ENCODE results near the gene ZNF674. TPM values are rescaled to one million over a fixed set of nuclear protein-coding genes. Genes with fewer than 3 reads are reported as not detected.
"Not testable (repeated sequence)": the region's sequence is repeated elsewhere in the genome, so short reads cannot be mapped to it uniquely, and the experiment has no call there.

ZNF674 gene
- total and polyA plus RNA-seq, 10 of the 15 experiments (the other 5 are each of a cell fraction or from before 2014, with no cell fraction given) = 1.0 to 3.7 (median 1.8) TPM

DNA sequence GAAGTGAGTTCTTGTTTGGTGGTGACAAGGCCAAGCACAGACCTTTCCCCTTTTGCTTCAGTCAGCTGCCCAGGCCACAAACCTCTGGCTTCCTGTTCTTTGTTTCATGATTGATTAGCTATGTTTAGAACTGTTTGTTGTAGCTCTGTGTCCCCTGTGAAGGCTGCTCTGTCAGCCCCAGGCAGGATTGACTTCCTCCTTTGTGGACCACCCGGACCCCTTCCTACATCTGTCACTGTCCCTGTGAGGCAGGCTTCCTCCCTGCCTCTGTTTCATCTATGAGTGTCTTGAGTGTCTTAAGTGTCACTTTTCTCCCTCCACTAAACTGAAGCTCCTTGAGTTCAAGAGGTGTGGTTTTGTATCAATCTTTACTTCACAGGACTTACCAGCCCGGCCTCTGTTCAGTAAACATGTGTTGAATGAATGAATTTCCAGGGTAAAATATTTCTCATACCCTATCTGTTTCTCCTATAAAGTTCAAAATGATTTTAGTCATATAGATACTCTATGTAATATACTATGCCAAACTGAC, 83.5 kb downstream of the ZNF674 start (continued):
- TF ChIP-seq, protein P1, sequence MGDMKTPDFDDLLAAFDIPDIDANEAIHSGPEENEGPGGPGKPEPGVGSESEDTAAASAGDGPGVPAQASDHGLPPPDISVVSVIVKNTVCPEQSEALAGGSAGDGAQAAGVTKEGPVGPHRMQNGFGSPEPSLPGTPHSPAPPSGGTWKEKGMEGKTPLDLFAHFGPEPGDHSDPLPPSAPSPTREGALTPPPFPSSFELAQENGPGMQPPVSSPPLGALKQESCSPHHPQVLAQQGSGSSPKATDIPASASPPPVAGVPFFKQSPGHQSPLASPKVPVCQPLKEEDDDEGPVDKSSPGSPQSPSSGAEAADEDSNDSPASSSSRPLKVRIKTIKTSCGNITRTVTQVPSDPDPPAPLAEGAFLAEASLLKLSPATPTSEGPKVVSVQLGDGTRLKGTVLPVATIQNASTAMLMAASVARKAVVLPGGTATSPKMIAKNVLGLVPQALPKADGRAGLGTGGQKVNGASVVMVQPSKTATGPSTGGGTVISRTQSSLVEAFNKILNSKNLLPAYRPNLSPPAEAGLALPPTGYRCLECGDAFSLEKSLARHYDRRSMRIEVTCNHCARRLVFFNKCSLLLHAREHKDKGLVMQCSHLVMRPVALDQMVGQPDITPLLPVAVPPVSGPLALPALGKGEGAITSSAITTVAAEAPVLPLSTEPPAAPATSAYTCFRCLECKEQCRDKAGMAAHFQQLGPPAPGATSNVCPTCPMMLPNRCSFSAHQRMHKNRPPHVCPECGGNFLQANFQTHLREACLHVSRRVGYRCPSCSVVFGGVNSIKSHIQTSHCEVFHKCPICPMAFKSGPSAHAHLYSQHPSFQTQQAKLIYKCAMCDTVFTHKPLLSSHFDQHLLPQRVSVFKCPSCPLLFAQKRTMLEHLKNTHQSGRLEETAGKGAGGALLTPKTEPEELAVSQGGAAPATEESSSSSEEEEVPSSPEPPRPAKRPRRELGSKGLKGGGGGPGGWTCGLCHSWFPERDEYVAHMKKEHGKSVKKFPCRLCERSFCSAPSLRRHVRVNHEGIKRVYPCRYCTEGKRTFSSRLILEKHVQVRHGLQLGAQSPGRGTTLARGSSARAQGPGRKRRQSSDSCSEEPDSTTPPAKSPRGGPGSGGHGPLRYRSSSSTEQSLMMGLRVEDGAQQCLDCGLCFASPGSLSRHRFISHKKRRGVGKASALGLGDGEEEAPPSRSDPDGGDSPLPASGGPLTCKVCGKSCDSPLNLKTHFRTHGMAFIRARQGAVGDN (IDR thresholded peaks at IDR 0.05) = 0 out of 2 replicates have a peak, but pooled peaks have one; percentile 43
- TF ChIP-seq, protein P2, sequence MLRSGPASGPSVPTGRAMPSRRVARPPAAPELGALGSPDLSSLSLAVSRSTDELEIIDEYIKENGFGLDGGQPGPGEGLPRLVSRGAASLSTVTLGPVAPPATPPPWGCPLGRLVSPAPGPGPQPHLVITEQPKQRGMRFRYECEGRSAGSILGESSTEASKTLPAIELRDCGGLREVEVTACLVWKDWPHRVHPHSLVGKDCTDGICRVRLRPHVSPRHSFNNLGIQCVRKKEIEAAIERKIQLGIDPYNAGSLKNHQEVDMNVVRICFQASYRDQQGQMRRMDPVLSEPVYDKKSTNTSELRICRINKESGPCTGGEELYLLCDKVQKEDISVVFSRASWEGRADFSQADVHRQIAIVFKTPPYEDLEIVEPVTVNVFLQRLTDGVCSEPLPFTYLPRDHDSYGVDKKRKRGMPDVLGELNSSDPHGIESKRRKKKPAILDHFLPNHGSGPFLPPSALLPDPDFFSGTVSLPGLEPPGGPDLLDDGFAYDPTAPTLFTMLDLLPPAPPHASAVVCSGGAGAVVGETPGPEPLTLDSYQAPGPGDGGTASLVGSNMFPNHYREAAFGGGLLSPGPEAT (IDR thresholded peaks at IDR 0.05; ENCODE audit: low read depth) = 0 out of 2 replicates have a peak, but pooled peaks have one; percentile 14
- TF ChIP-seq RAD51 (IDR thresholded peaks at IDR 0.05) = 0 out of 2 replicates have a peak, but pooled peaks have one; percentile 24
- TF ChIP-seq ZNF217 (IDR thresholded peaks at IDR 0.05) = no peak
- 0 out of 2 replicates have a peak, but pooled peaks have one; percentile 35 for TF ChIP-seq ATF7 (IDR thresholded peaks at IDR 0.05; ENCODE audit: low read depth)
- TF ChIP-seq BHLHE40 (IDR thresholded peaks at IDR 0.05; ENCODE audit: borderline replicate concordance in 1 of 2, low read depth in 2 of 2, low read length in 1 of 2) = peak in 1 of 2 experiments; percentile 66; a peak in 1 of 4 replicates
- TF ChIP-seq, protein P3, sequence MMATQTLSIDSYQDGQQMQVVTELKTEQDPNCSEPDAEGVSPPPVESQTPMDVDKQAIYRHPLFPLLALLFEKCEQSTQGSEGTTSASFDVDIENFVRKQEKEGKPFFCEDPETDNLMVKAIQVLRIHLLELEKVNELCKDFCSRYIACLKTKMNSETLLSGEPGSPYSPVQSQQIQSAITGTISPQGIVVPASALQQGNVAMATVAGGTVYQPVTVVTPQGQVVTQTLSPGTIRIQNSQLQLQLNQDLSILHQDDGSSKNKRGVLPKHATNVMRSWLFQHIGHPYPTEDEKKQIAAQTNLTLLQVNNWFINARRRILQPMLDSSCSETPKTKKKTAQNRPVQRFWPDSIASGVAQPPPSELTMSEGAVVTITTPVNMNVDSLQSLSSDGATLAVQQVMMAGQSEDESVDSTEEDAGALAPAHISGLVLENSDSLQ (IDR thresholded peaks at IDR 0.05) = peak; percentile 78
- no peak for TF ChIP-seq KDM1A (IDR thresholded peaks at IDR 0.05; ENCODE audit: borderline replicate concordance)
- TF ChIP-seq SUPT20H (IDR thresholded peaks at IDR 0.05; ENCODE audit: borderline replicate concordance, control insufficient read depth, low read depth, low read length) = no peak

DNA sequence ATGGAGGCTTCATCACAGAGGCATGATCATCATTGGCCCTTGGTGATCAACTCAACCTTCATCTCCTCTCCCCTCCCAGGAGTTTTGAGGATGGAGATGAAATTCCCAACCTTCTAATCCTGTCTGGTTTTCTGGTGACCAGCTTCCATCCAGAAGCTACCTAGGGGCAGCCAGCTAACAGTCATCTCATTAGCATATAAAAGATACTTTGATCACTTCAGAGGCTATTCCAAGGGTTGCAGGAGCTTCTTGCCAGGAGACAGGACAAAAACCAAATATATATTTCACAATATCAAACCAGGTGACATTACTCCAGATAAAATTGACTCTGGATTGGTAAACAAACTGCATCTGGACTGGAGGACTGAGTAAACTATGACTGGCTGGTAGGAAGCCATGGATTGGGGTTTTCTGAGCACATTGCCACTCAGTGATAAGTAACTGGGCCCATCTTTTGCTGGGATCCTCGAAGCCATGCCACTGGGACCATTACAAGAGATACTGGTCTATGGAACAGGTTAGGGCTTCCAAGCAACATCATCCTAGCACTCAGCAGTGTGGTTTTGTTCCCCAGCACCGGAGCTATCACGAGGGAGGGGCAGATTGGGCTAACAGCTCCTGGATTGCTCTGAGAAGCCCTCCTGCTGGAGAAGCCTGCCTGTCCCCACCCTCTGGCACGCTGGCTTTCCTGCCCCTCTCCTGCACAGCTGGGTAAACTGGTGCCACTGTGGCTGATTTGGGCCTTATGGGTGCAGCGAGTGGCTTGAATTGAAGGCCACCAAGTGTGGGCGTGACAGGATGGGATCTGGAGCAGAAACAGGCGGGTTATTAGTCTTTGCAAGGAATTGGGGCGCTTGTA, 84.2 kb downstream of the ZNF674 start:
- SMC1A ChIA-PET (ENCODE audit: uncharacterized antibody, unreplicated experiment) = interaction anchor here (1.3 kb wide), 1 partner anchor 13 kb away, joined by 4 read pairs; no protein-coding TSS in a partner anchor
- BruUV-seq (replicated peaks); H3K4me2 ChIP-seq (ENCODE audit: control insufficient read depth, insufficient read depth); H3K79me2 ChIP-seq (ENCODE audit: control insufficient read depth, insufficient read depth, low read length); H3K27me3 ChIP-seq (replicated peaks in 1 of 2; ENCODE audit: control insufficient read depth in 2 of 2, insufficient read depth in 2 of 2, low read length in 1 of 2); DNase-seq (ENCODE audit: low read depth, low spot score); H3K27ac ChIP-seq (ENCODE audit: control insufficient read depth, insufficient read depth); H3K36me3 ChIP-seq (ENCODE audit: control insufficient read depth in 2 of 2, insufficient read depth in 2 of 2, low read length in 1 of 2); in situ Hi-C loops (cut with MboI); H3K9me3 ChIP-seq (replicated peaks; ENCODE audit: control insufficient read depth, insufficient read depth, low read length); CTCF ChIA-PET; H3K4me3 ChIP-seq; H2AFZ ChIP-seq (ENCODE audit: control insufficient read depth, low read depth, low read length); H4K20me1 ChIP-seq (ENCODE audit: control insufficient read depth, insufficient read depth); H3K9ac ChIP-seq (ENCODE audit: control insufficient read depth, insufficient read depth, low read length); intact Hi-C loops (cut with micrococcal nuclease; ENCODE audit: unreplicated experiment); H3K4me1 ChIP-seq (ENCODE audit: control insufficient read depth, insufficient read depth, low read length): not testable (repeated sequence)
- FAIRE-seq = peak; percentile 80
- 21% methylated on average over 8 of the region's 8 CpGs for WGBS (ENCODE audit: insufficient coverage, insufficient replicate concordance, low lambda C conversion rate, missing lambda C conversion rate)
- POLR2A ChIA-PET = interaction anchor here (0.6 kb wide), 1 partner anchor 188 kb away, joined by 3 read pairs; no protein-coding TSS in a partner anchor
- peak; percentile 23 for ATAC-seq
- RAD21 ChIA-PET (ENCODE audit: unreplicated experiment) = interaction anchor here (0.7 to 1.2 kb wide), 2 partner anchors 13 to 101 kb away, joined by 3 to 4 read pairs; no protein-coding TSS in a partner anchor

Data from GM12878 (cell line).